Neural progenitor cell (in vitro differentiated cells): ENCODE measurements around the gene SEL1L3.

ENCODE experiments used
- CTCF ChIP-seq: fragments of 200-600 bp; sonication (generic); IDR thresholded peaks from 2 replicates; pipeline ENCODE4 v1.5.1; 2017; ENCODE audit warnings: antibody characterized with exemption, mild to moderate bottlenecking
- EZH2 ChIP-seq: fragments of 200-600 bp; sonication (generic); IDR thresholded peaks from 2 replicates; pipeline ENCODE4 v1.6.1; 2017; ENCODE audit warnings: antibody characterized with exemption, mild to moderate bottlenecking, moderate library complexity

- no peak for TF ChIP-seq EZH2
- TF ChIP-seq CTCF: no peak
These were observed 24.3 kb downstream of the SEL1L3 start for GRCh38 chr4:25838526-25838925.
